HFFc6 (cell line): Measurements from ENCODE around the gene DOCK11. TPM values are rescaled to one million over a fixed set of nuclear protein-coding genes. Genes with fewer than 3 reads are reported as not detected.

ENCODE experiments used
- DNase-seq: peaks from one replicate; pipeline ENCODE4 v3.0.0-alpha.2; 2018
- H3K27ac Mint-ChIP-seq: 2 replicates; pipeline ENCODE4 v1.8.0; 2020; ENCODE audit warnings: mild to moderate bottlenecking, mixed read lengths
- H3K27me3 Mint-ChIP-seq: 2 replicates; pipeline ENCODE4 v1.8.0; 2021; ENCODE audit warnings: mild to moderate bottlenecking, moderate library complexity, mixed read lengths; ENCODE audit not compliant: insufficient read depth
- H3K36me3 Mint-ChIP-seq: 2 replicates; pipeline ENCODE4 v1.8.0; 2021; ENCODE audit warnings: low read depth, mixed read lengths
- H3K4me1 Mint-ChIP-seq: 2 replicates; pipeline ENCODE4 v1.8.0; 2020; ENCODE audit warnings: low read depth, mixed read lengths
- H3K4me3 Mint-ChIP-seq: 2 replicates; pipeline ENCODE4 v1.8.0; 2020; ENCODE audit warnings: mild to moderate bottlenecking, moderate library complexity, mixed read lengths
- H3K9me3 Mint-ChIP-seq: 2 replicates; pipeline ENCODE4 v1.8.0; 2020; ENCODE audit warnings: mild to moderate bottlenecking, mixed read lengths
- CTCF ChIP-seq: fragments of 200-600 bp; sonication (generic); IDR thresholded peaks from 2 replicates; pipeline ENCODE4 v1.5.0; 2021; ENCODE audit warnings: antibody characterized with exemption, mild to moderate bottlenecking
- total RNA-seq, 6 experiments: library from RNA; stranded (reverse); fragmentation: NEBNext Ultra II Directional; extraction: Animal tissue kit (Norgen Biotek cat#: 25700); gene quantifications; 2 replicates in 1 of 6; 3 replicates in 5 of 6; pipeline ENCODE4 v1.2.3, GENCODE V29; 2021

Gene DOCK11
- total RNA-seq, 6 experiments from 2014 or later = 16.2 to 18.2 (median 17.7) TPM

GRCh38 chrX:118596390-118596789 is 100.8 kb downstream of the DOCK11 start:
- Mint-ChIP-seq H3K27me3 (no peaks in the 10 kb centered on the region), H3K4me1 (no peaks in the 10 kb centered on the region)
- no peak for TF ChIP-seq CTCF

GRCh38 chrX:118603981-118604380 is 108.4 kb downstream of the DOCK11 start:
- TF ChIP-seq CTCF = peak; percentile 82
- peak; percentile 41 for DNase-seq
- Mint-ChIP-seq H3K4me1 (peaks cover 16% of the 10 kb centered on the region), H3K9me3 (no peaks in the 10 kb centered on the region), H3K4me3 (peak overlapping the region; percentile 44; the same call in 1 of the 2 replicates), H3K27ac (no peak overlapping the region; the same call in 1 of the 2 replicates), H3K27me3 (no peaks in the 10 kb centered on the region), H3K36me3 (no peaks in the 10 kb centered on the region)

More at GRCh38 chrX:118596390-118596789, 100.8 kb downstream of the DOCK11 start:
- no peak for DNase-seq
- Mint-ChIP-seq H3K9me3 (no peaks in the 10 kb centered on the region), H3K36me3 (0 out of 2 replicates have a peak, but pooled peaks cover 4% of the 10 kb centered on the region), H3K27ac (no peak overlapping the region), H3K4me3 (no peak overlapping the region)

GRCh38 chrX:118612290-118612689 is 116.7 kb downstream of the DOCK11 start:
- no peaks in the 10 kb centered on the region for H3K36me3 Mint-ChIP-seq
- H3K4me1 Mint-ChIP-seq = no peaks in the 10 kb centered on the region
- no peaks in the 10 kb centered on the region for H3K27me3 Mint-ChIP-seq
- H3K27ac Mint-ChIP-seq = no peak overlapping the region
- H3K4me3 Mint-ChIP-seq = no peak overlapping the region
- no peak for DNase-seq
- H3K9me3 Mint-ChIP-seq = no peaks in the 10 kb centered on the region
- no peak for TF ChIP-seq CTCF

- Mint-ChIP-seq H3K4me1 (no peaks in the 10 kb centered on the region), H3K36me3 (no peaks in the 10 kb centered on the region), H3K4me3 (no peak overlapping the region), H3K27me3 (no peaks in the 10 kb centered on the region), H3K9me3 (no peaks in the 10 kb centered on the region), H3K27ac (no peak overlapping the region)
- DNase-seq = no peak
- no peak for TF ChIP-seq CTCF
These were observed 118.5 kb downstream of the DOCK11 start for GRCh38 chrX:118614150-118614549.

GRCh38 chrX:118615141-118615540 is 119.5 kb downstream of the DOCK11 start:
- no peak for DNase-seq
- Mint-ChIP-seq H3K9me3 (no peaks in the 10 kb centered on the region), H3K4me3 (no peak overlapping the region), H3K4me1 (no peaks in the 10 kb centered on the region), H3K27ac (no peak overlapping the region), H3K36me3 (no peaks in the 10 kb centered on the region), H3K27me3 (no peaks in the 10 kb centered on the region)
- no peak for TF ChIP-seq CTCF
